GM23338 (cell line): ENCODE measurements around the gene KRT78. TPM values are rescaled to one million over a fixed set of nuclear protein-coding genes. Genes with fewer than 3 reads are reported as not detected.

Experiments
- ATAC-seq: fragments of 200-7000 bp; cut with Tn5 transposase; 3 replicates; pipeline ENCODE4 v1.9.1; 2020
- DNase-seq: peaks from one replicate; pipeline ENCODE4 v3.0.0-alpha.2; 2015; ENCODE audit warnings: low spot score
- H2AFZ ChIP-seq: fragments of 200-600 bp; sonication (generic); 2 replicates; pipeline ENCODE4 v1.8.0; 2016; ENCODE audit warnings: antibody characterized with exemption, mild to moderate bottlenecking, moderate library complexity
- H3F3A ChIP-seq: fragments of 200-600 bp; sonication (generic); replicated peaks from 2 replicates; pipeline ENCODE4 v1.8.0; 2017; ENCODE audit warnings: antibody characterized with exemption, mixed run types, low read depth
- H3K27ac ChIP-seq: fragments of 200-600 bp; sonication (generic); 2 replicates; pipeline ENCODE4 v1.6.1; 2016; ENCODE audit warnings: low read depth
- H3K27me3 ChIP-seq: fragments of 200-600 bp; sonication (generic); 2 replicates; pipeline ENCODE4 v1.8.0; 2016; ENCODE audit warnings: mild to moderate bottlenecking, mixed run types, moderate library complexity; ENCODE audit not compliant: insufficient read depth
- H3K36me3 ChIP-seq: fragments of 200-600 bp; sonication (generic); 2 replicates; pipeline ENCODE4 v1.8.0; 2016; ENCODE audit warnings: mild to moderate bottlenecking; ENCODE audit not compliant: insufficient read depth
- H3K4me1 ChIP-seq: fragments of 200-600 bp; sonication (generic); 2 replicates; pipeline ENCODE4 v1.8.0; 2016; ENCODE audit warnings: mild to moderate bottlenecking, moderate library complexity; ENCODE audit not compliant: insufficient read depth
- H3K4me2 ChIP-seq: fragments of 200-600 bp; sonication (generic); 2 replicates; pipeline ENCODE4 v1.7.1; 2017; ENCODE audit warnings: mixed run types
- H3K4me3 ChIP-seq: fragments of 200-600 bp; sonication (generic); 2 replicates; pipeline ENCODE4 v1.6.1; 2016; ENCODE audit warnings: mixed run types
- H3K79me2 ChIP-seq: fragments of 200-600 bp; sonication (generic); replicated peaks from 2 replicates; pipeline ENCODE4 v1.8.0; 2017; ENCODE audit warnings: mild to moderate bottlenecking; ENCODE audit not compliant: insufficient read depth
- H3K9me2 ChIP-seq: fragments of 200-600 bp; sonication (generic); 2 replicates; pipeline ENCODE4 v1.8.0; 2017; ENCODE audit not compliant: insufficient read depth
- H4K20me1 ChIP-seq: fragments of 200-600 bp; sonication (generic); replicated peaks from 2 replicates; pipeline ENCODE4 v1.8.0; 2017; ENCODE audit warnings: mild to moderate bottlenecking; ENCODE audit not compliant: insufficient read depth
- H3K27ac Mint-ChIP-seq: 2 replicates; pipeline ENCODE4 v1.8.0; 2020; ENCODE audit warnings: inconsistent platforms, mild to moderate bottlenecking, moderate library complexity, mixed read lengths
- H3K27me3 Mint-ChIP-seq: 3 replicates; pipeline ENCODE4 v1.8.0; 2022; ENCODE audit warnings: low read depth, mild to moderate bottlenecking, moderate library complexity, mixed read lengths, inconsistent platforms; ENCODE audit not compliant: insufficient read depth, poor library complexity
- H3K36me3 Mint-ChIP-seq: 3 replicates; pipeline ENCODE4 v1.8.0; 2021; ENCODE audit warnings: low read depth, mild to moderate bottlenecking, inconsistent platforms, moderate library complexity, mixed read lengths
- H3K4me1 Mint-ChIP-seq: 3 replicates; pipeline ENCODE4 v1.8.0; 2020; ENCODE audit warnings: mild to moderate bottlenecking, inconsistent platforms, mixed read lengths
- H3K4me3 Mint-ChIP-seq: 3 replicates; pipeline ENCODE4 v1.8.0; 2021; ENCODE audit warnings: moderate library complexity, mild to moderate bottlenecking, inconsistent platforms, mixed read lengths
- H3K9me3 Mint-ChIP-seq: 3 replicates; pipeline ENCODE4 v1.8.0; 2020; ENCODE audit warnings: moderate library complexity, mild to moderate bottlenecking, inconsistent platforms, mixed read lengths
- CREB1 ChIP-seq: fragments of 250-450 bp; sonication (Bioruptor Pico); IDR thresholded peaks from 2 replicates; pipeline ENCODE4 v1.5.0; 2020; ENCODE audit warnings: low read depth, mild to moderate bottlenecking, moderate library complexity
- EZH2 ChIP-seq: fragments of 200-600 bp; sonication (generic); IDR thresholded peaks from one replicate; pipeline ENCODE4 v1.8.0; 2017; ENCODE audit warnings: antibody characterized with exemption, mild to moderate bottlenecking, low read depth; ENCODE audit not compliant: unreplicated experiment
- EZH2phosphoT487 ChIP-seq: fragments of 200-600 bp; sonication (generic); IDR thresholded peaks from one replicate; pipeline ENCODE4 v1.8.1; 2018; ENCODE audit warnings: antibody characterized with exemption; ENCODE audit not compliant: unreplicated experiment
- NANOG ChIP-seq: IDR thresholded peaks from 2 replicates; pipeline ENCODE4 v1.6.1; 2016; ENCODE audit warnings: antibody characterized with exemption, borderline replicate concordance
- POLR2AphosphoS5 ChIP-seq: IDR thresholded peaks from 2 replicates; pipeline ENCODE4 v1.6.1; 2016; ENCODE audit warnings: antibody characterized with exemption, low read depth
- ZNF331 ChIP-seq: fragments of 250-450 bp; sonication (Bioruptor Pico); IDR thresholded peaks from 2 replicates; pipeline ENCODE4 v1.5.0; 2020; ENCODE audit warnings: low read depth, mild to moderate bottlenecking, moderate library complexity
- polyA plus RNA-seq: library from polyadenylated mRNA; unstranded; fragments of >200 nt; fragmentation: Nextera tagmentation; extraction: Ambion mirVana; gene quantifications from 2 replicates; pipeline ENCODE4 v1.2.1, GENCODE V29; 2016
- total RNA-seq: library from RNA; depleted of rRNA; stranded (reverse); fragments of >200 nt; shearing (Covaris generic); gene quantifications from 2 replicates; pipeline ENCODE4 v1.2.3, GENCODE V29; 2014
- TF ChIP-seq, protein P1 (sequence below): fragments of 250-450 bp; sonication (Bioruptor Pico); IDR thresholded peaks from 2 replicates; pipeline ENCODE4 v1.5.0; 2020; ENCODE audit warnings: mild to moderate bottlenecking, moderate library complexity
- TF ChIP-seq, protein P2 (sequence below), 2 experiments: fragments of 200-600 bp in 1 of 2; sonication (generic) in 1 of 2; conservative IDR thresholded peaks; 2 replicates each; pipeline versions ENCODE4 v1.5.1 to v1.6.1; 2016 to 2017; ENCODE audit warnings: antibody characterized with exemption in 2 of 2, low read depth in 2 of 2, mild to moderate bottlenecking in 2 of 2, moderate library complexity in 1 of 2
- TF ChIP-seq, protein P3 (sequence below): IDR thresholded peaks from one replicate; pipeline ENCODE4 v1.6.1; 2018; ENCODE audit warnings: antibody characterized with exemption; ENCODE audit not compliant: unreplicated experiment

KRT78 gene
- total and polyA plus RNA-seq, 2 experiments from 2014 or later = not detected

DNA sequence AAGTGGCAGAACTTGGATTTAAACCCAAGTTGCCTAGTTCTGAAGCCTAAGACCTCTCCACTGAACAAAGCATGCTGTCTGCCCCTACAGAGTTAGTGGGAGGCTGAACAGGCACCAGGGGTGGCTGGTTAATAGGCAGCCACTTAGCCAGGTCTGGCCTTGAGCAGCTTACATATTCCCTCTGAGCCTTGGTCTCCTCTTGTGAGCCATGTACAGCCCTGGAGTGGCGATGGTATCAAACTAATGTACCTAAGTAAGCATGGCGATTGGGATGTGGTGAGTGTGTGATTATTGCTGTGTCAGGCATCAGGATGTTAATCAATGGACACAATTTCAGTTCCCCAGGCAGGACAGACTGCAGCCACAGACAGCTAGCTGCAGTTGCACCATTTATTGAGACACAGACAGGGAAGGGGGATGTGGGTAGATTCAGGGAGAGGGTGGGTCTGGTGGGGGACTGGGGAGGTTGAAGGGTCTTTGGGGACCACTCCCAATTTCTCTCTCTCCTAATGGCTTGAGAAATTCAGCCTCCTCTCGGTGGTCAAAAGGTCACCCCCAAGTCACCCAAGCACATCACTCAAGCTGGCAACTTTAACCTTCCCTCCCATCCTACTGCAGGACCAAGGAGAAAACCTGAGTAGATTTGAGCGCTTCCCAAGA, 27.6 kb downstream of the KRT78 start:
- Histone ChIP-seq H3K4me1 (no peaks in the 10 kb centered on the region), H3K4me2 (no peak overlapping the region), H3F3A (no peaks in the 10 kb centered on the region), H3K27me3 (no peaks in the 10 kb centered on the region), H3K27ac (no peak overlapping the region), H3K9me2 (no peaks in the 10 kb centered on the region), H3K36me3 (no peaks in the 10 kb centered on the region), H2AFZ (no peak overlapping the region), H3K79me2 (no peaks in the 10 kb centered on the region), H3K4me3 (no peak overlapping the region), H4K20me1 (no peaks in the 10 kb centered on the region)
- H3K4me3 Mint-ChIP-seq = no peak overlapping the region
- TF ChIP-seq NANOG = no peak
- TF ChIP-seq EZH2phosphoT487 = no peak
- no peak for TF ChIP-seq ZNF331 (CRISPR knock-in tag)
- TF ChIP-seq CREB1 (CRISPR knock-in tag) = no peak
- H3K27me3 Mint-ChIP-seq = peaks cover 4% of the 10 kb centered on the region
- no peaks in the 10 kb centered on the region for H3K36me3 Mint-ChIP-seq
- H3K4me1 Mint-ChIP-seq = no peaks in the 10 kb centered on the region
- DNase-seq (no peak), ATAC-seq (no peak)
- no peaks in the 10 kb centered on the region for H3K9me3 Mint-ChIP-seq
- no peak overlapping the region for H3K27ac Mint-ChIP-seq

DNA sequence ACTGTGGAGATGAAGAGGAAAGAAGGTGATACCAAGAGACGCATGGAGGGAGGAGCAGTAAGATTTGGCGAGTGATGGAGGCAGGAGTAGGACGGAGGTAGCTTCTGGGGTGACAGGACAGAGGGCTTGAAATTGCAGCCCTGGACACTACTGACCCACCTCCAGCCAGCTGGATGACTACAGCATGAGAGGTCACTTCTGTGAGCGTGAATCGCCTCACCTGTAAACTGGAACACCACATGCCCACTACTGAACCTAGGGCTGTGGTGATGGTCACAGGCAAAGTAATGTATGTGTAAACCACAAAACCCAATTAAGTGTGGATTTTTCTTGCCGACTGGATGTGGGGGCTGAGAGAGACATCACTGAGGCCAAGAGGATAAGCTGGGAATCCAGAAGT, 28.3 kb downstream of the KRT78 start:
- no peaks in the 10 kb centered on the region for H3F3A ChIP-seq
- H3K36me3 ChIP-seq = no peaks in the 10 kb centered on the region
- H3K4me2 ChIP-seq = no peak overlapping the region
- DNase-seq (no peak), ATAC-seq (no peak)
- Mint-ChIP-seq H3K4me3 (no peak overlapping the region), H3K27me3 (peaks cover 4% of the 10 kb centered on the region), H3K27ac (no peak overlapping the region), H3K4me1 (no peaks in the 10 kb centered on the region), H3K9me3 (no peaks in the 10 kb centered on the region), H3K36me3 (no peaks in the 10 kb centered on the region)
- no peak overlapping the region for H3K27ac ChIP-seq
- no peak overlapping the region for H2AFZ ChIP-seq
- no peaks in the 10 kb centered on the region for H3K27me3 ChIP-seq
- H3K4me1 ChIP-seq = no peaks in the 10 kb centered on the region
- no peaks in the 10 kb centered on the region for H3K9me2 ChIP-seq
- no peak overlapping the region for H3K4me3 ChIP-seq
- H3K79me2 ChIP-seq = no peaks in the 10 kb centered on the region
- H4K20me1 ChIP-seq = no peaks in the 10 kb centered on the region
- TF ChIP-seq POLR2AphosphoS5 (no peak), EZH2phosphoT487 (no peak), EZH2 (no peak)
- TF ChIP-seq, protein P1, sequence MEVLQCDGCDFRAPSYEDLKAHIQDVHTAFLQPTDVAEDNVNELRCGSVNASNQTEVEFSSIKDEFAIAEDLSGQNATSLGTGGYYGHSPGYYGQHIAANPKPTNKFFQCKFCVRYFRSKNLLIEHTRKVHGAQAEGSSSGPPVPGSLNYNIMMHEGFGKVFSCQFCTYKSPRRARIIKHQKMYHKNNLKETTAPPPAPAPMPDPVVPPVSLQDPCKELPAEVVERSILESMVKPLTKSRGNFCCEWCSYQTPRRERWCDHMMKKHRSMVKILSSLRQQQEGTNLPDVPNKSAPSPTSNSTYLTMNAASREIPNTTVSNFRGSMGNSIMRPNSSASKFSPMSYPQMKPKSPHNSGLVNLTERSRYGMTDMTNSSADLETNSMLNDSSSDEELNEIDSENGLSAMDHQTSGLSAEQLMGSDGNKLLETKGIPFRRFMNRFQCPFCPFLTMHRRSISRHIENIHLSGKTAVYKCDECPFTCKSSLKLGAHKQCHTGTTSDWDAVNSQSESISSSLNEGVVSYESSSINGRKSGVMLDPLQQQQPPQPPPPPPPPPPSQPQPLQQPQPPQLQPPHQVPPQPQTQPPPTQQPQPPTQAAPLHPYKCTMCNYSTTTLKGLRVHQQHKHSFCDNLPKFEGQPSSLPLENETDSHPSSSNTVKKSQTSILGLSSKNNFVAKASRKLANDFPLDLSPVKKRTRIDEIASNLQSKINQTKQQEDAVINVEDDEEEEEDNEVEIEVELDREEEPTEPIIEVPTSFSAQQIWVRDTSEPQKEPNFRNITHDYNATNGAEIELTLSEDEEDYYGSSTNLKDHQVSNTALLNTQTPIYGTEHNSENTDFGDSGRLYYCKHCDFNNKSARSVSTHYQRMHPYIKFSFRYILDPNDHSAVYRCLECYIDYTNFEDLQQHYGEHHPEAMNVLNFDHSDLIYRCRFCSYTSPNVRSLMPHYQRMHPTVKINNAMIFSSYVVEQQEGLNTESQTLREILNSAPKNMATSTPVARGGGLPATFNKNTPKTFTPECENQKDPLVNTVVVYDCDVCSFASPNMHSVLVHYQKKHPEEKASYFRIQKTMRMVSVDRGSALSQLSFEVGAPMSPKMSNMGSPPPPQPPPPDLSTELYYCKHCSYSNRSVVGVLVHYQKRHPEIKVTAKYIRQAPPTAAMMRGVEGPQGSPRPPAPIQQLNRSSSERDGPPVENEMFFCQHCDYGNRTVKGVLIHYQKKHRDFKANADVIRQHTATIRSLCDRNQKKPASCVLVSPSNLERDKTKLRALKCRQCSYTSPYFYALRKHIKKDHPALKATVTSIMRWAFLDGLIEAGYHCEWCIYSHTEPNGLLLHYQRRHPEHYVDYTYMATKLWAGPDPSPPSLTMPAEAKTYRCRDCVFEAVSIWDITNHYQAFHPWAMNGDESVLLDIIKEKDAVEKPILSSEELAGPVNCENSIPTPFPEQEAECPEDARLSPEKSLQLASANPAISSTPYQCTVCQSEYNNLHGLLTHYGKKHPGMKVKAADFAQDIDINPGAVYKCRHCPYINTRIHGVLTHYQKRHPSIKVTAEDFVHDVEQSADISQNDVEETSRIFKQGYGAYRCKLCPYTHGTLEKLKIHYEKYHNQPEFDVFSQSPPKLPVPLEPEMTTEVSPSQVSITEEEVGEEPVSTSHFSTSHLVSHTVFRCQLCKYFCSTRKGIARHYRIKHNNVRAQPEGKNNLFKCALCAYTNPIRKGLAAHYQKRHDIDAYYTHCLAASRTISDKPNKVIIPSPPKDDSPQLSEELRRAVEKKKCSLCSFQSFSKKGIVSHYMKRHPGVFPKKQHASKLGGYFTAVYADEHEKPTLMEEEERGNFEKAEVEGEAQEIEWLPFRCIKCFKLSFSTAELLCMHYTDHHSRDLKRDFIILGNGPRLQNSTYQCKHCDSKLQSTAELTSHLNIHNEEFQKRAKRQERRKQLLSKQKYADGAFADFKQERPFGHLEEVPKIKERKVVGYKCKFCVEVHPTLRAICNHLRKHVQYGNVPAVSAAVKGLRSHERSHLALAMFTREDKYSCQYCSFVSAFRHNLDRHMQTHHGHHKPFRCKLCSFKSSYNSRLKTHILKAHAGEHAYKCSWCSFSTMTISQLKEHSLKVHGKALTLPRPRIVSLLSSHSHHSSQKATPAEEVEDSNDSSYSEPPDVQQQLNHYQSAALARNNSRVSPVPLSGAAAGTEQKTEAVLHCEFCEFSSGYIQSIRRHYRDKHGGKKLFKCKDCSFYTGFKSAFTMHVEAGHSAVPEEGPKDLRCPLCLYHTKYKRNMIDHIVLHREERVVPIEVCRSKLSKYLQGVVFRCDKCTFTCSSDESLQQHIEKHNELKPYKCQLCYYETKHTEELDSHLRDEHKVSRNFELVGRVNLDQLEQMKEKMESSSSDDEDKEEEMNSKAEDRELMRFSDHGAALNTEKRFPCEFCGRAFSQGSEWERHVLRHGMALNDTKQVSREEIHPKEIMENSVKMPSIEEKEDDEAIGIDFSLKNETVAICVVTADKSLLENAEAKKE (CRISPR knock-in tag) = no peak
- TF ChIP-seq, protein P2, sequence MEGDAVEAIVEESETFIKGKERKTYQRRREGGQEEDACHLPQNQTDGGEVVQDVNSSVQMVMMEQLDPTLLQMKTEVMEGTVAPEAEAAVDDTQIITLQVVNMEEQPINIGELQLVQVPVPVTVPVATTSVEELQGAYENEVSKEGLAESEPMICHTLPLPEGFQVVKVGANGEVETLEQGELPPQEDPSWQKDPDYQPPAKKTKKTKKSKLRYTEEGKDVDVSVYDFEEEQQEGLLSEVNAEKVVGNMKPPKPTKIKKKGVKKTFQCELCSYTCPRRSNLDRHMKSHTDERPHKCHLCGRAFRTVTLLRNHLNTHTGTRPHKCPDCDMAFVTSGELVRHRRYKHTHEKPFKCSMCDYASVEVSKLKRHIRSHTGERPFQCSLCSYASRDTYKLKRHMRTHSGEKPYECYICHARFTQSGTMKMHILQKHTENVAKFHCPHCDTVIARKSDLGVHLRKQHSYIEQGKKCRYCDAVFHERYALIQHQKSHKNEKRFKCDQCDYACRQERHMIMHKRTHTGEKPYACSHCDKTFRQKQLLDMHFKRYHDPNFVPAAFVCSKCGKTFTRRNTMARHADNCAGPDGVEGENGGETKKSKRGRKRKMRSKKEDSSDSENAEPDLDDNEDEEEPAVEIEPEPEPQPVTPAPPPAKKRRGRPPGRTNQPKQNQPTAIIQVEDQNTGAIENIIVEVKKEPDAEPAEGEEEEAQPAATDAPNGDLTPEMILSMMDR (conservative IDR thresholded peaks at IDR 0.05; ENCODE audit: low read depth in 2 of 2) = no peak
- TF ChIP-seq, protein P3, sequence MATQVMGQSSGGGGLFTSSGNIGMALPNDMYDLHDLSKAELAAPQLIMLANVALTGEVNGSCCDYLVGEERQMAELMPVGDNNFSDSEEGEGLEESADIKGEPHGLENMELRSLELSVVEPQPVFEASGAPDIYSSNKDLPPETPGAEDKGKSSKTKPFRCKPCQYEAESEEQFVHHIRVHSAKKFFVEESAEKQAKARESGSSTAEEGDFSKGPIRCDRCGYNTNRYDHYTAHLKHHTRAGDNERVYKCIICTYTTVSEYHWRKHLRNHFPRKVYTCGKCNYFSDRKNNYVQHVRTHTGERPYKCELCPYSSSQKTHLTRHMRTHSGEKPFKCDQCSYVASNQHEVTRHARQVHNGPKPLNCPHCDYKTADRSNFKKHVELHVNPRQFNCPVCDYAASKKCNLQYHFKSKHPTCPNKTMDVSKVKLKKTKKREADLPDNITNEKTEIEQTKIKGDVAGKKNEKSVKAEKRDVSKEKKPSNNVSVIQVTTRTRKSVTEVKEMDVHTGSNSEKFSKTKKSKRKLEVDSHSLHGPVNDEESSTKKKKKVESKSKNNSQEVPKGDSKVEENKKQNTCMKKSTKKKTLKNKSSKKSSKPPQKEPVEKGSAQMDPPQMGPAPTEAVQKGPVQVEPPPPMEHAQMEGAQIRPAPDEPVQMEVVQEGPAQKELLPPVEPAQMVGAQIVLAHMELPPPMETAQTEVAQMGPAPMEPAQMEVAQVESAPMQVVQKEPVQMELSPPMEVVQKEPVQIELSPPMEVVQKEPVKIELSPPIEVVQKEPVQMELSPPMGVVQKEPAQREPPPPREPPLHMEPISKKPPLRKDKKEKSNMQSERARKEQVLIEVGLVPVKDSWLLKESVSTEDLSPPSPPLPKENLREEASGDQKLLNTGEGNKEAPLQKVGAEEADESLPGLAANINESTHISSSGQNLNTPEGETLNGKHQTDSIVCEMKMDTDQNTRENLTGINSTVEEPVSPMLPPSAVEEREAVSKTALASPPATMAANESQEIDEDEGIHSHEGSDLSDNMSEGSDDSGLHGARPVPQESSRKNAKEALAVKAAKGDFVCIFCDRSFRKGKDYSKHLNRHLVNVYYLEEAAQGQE = no peak
